MV-4-11 (cell line): ENCODE results near the gene IFT172.

Source experiments
- DNase-seq: peaks from one replicate; lab custom pipeline; 2025; lab: John Stamatoyannopoulos, UW

IFT172 gene

GRCh38 chr2:27422958-27423357, 66.6 kb downstream of the IFT172 start:
- no peak for DNase-seq

- no peak for DNase-seq
Measured at GRCh38 chr2:27421660-27422250, 67.8 kb downstream of the IFT172 start.

GRCh38 chr2:27420996-27421395, 68.5 kb downstream of the IFT172 start:
- no peak for DNase-seq

GRCh38 chr2:27416151-27416550, 73.4 kb downstream of the IFT172 start:
- DNase-seq = no peak

- no peak for DNase-seq
Measured at GRCh38 chr2:27412419-27413152, 77.0 kb downstream of the IFT172 start.

GRCh38 chr2:27409321-27410073, 80.0 kb downstream of the IFT172 start, which contains the start of gene PPM1G:
TSS of gene PPM1G (minus strand) at chr2:27409591. CDS start at chr2:27409422, 169 bp downstream.
- DNase-seq = peak; percentile 92

- DNase-seq = no peak
Measured at GRCh38 chr2:27408601-27409320, 80.8 kb downstream of the IFT172 start.

GRCh38 chr2:27407798-27408491, 81.6 kb downstream of the IFT172 start:
- peak; percentile 33 for DNase-seq

- DNase-seq = no peak
Measured at GRCh38 chr2:27400348-27401135, 89.0 kb downstream of the IFT172 start.

- DNase-seq = no peak
Measured at GRCh38 chr2:27398962-27399361, 90.6 kb downstream of the IFT172 start.
